GM13976 (cell line): ENCODE measurements around the gene ZNF500.

Source experiments
- DNase-seq: peaks from one replicate; pipeline ENCODE4 v3.0.0; 2012; ENCODE audit warnings: low spot score
- CTCF ChIP-seq: IDR thresholded peaks from 2 replicates; pipeline ENCODE4 v1.5.1; 2012; ENCODE audit warnings: borderline replicate concordance, mild to moderate bottlenecking; ENCODE audit not compliant: insufficient read depth; ENCODE audit errors: extremely low read depth, missing control alignments, control extremely low read depth
- in situ Hi-C: fragments of 300-500 bp; cut with MboI; formaldehyde crosslinking; loops from one replicate; pipeline ENCODE4 v1.12.0; 2022; ENCODE audit warnings: low sequenced_read_pairs, mixed read lengths, inconsistent platforms; ENCODE audit not compliant: unreplicated experiment

ZNF500 gene

GRCh38 chr16:4796982-4797804, 30.2 kb upstream of the ZNF500 start:
- no peak for DNase-seq
- no peak for TF ChIP-seq CTCF
- in situ Hi-C loops: no loop called here

GRCh38 chr16:4795828-4796572, 29.0 kb upstream of the ZNF500 start:
- no peak for DNase-seq
- no peak for TF ChIP-seq CTCF
- in situ Hi-C loops: no loop called here

GRCh38 chr16:4795181-4795827, 28.3 kb upstream of the ZNF500 start, which contains the start of gene SMIM22:
Gene SMIM22 (plus strand): TSS chr16:4795369. CDS start chr16:4795735, 366 bp downstream.
- DNase-seq: no peak
- TF ChIP-seq CTCF: no peak
- in situ Hi-C loops: no loop called here

- DNase-seq: no peak
- no peak for TF ChIP-seq CTCF
- in situ Hi-C loops: no loop called here
These were observed 26.1 kb upstream of the ZNF500 start for GRCh38 chr16:4792951-4793513.

DNA sequence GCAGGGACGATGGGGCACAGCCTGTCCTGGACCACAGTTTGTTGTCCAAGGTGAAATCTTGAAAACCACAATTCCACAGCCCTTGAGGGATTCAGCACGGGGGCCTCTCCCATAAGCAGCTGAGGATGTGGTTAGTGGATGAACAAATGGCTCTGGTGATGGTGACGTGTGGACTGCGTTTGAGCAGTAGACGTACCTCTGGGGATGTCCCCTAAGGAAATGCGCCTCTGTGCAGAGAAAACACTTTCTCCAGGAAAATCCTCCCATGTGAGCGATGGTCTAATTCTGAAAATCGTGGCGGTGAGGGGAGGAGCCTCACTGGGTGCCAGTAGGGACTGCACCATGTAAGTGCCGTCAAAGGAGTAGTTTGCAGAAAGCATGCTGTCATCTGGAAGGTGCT, 23.9 kb upstream of the ZNF500 start:
- in situ Hi-C loops: no loop called here
- no peak for TF ChIP-seq CTCF
- no peak for DNase-seq

GRCh38 chr16:4790261-4790660, 23.3 kb upstream of the ZNF500 start:
- no peak for TF ChIP-seq CTCF
- DNase-seq: no peak
- in situ Hi-C loops: no loop called here
